ENCODE data around the gene TOMM34. TPM values are rescaled to one million over a fixed set of nuclear protein-coding genes. Genes with fewer than 3 reads are reported as not detected.

TOMM34 gene
- total RNA-seq, 1 experiment from 2014 or later: 30.6 TPM

- Histone ChIP-seq H3K4me3 (ENCODE audit: low read depth in 2 of 2, low read length in 2 of 2) (no peak overlapping the region), H3K9me3 (ENCODE audit: control insufficient read depth, insufficient read depth, low read depth, low read length) (no peaks in the 10 kb centered on the region), H3K36me3 (ENCODE audit: control insufficient read depth, insufficient read depth, low read length) (peaks cover 27% of the 10 kb centered on the region), H3K27me3 (ENCODE audit: control insufficient read depth, insufficient read depth, low read length) (no peaks in the 10 kb centered on the region), H3K4me1 (ENCODE audit: control insufficient read depth, insufficient read depth, low read length) (no peaks in the 10 kb centered on the region), H3K27ac (ENCODE audit: low read length) (no peak overlapping the region)
- BruUV-seq (replicated peaks): TSS peak; percentile 63
- CTCF ChIA-PET: interaction anchor here (0.6 kb wide), 1 partner anchor 69 kb away, joined by 4 read pairs; no protein-coding TSS in a partner anchor
- ATAC-seq (no peak; the same call in 1 of the 2 replicates), DNase-seq (ENCODE audit: low read depth, low spot score) (no peak)
- TF ChIP-seq TCF7L2 (IDR thresholded peaks at IDR 0.05; ENCODE audit: low read depth, low read length): no peak
- no peak for TF ChIP-seq SIN3A (IDR thresholded peaks at IDR 0.05; ENCODE audit: borderline replicate concordance, insufficient read depth, low read depth, low read length)
- no peak for TF ChIP-seq POLR2AphosphoS5 (IDR thresholded peaks at IDR 0.05; ENCODE audit: low read depth, low read length)
- TF ChIP-seq, protein P1, sequence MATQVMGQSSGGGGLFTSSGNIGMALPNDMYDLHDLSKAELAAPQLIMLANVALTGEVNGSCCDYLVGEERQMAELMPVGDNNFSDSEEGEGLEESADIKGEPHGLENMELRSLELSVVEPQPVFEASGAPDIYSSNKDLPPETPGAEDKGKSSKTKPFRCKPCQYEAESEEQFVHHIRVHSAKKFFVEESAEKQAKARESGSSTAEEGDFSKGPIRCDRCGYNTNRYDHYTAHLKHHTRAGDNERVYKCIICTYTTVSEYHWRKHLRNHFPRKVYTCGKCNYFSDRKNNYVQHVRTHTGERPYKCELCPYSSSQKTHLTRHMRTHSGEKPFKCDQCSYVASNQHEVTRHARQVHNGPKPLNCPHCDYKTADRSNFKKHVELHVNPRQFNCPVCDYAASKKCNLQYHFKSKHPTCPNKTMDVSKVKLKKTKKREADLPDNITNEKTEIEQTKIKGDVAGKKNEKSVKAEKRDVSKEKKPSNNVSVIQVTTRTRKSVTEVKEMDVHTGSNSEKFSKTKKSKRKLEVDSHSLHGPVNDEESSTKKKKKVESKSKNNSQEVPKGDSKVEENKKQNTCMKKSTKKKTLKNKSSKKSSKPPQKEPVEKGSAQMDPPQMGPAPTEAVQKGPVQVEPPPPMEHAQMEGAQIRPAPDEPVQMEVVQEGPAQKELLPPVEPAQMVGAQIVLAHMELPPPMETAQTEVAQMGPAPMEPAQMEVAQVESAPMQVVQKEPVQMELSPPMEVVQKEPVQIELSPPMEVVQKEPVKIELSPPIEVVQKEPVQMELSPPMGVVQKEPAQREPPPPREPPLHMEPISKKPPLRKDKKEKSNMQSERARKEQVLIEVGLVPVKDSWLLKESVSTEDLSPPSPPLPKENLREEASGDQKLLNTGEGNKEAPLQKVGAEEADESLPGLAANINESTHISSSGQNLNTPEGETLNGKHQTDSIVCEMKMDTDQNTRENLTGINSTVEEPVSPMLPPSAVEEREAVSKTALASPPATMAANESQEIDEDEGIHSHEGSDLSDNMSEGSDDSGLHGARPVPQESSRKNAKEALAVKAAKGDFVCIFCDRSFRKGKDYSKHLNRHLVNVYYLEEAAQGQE (IDR thresholded peaks at IDR 0.05; ENCODE audit: insufficient read depth in 1 of 2, low read depth in 2 of 2, low read length in 1 of 2): no peak
- TF ChIP-seq, protein P2, sequence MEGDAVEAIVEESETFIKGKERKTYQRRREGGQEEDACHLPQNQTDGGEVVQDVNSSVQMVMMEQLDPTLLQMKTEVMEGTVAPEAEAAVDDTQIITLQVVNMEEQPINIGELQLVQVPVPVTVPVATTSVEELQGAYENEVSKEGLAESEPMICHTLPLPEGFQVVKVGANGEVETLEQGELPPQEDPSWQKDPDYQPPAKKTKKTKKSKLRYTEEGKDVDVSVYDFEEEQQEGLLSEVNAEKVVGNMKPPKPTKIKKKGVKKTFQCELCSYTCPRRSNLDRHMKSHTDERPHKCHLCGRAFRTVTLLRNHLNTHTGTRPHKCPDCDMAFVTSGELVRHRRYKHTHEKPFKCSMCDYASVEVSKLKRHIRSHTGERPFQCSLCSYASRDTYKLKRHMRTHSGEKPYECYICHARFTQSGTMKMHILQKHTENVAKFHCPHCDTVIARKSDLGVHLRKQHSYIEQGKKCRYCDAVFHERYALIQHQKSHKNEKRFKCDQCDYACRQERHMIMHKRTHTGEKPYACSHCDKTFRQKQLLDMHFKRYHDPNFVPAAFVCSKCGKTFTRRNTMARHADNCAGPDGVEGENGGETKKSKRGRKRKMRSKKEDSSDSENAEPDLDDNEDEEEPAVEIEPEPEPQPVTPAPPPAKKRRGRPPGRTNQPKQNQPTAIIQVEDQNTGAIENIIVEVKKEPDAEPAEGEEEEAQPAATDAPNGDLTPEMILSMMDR (IDR thresholded peaks at IDR 0.05): no peak
- in situ Hi-C loops (cut with HindIII; ENCODE audit: low pct_unique_long_range_greater_than_20kb, low sequenced_read_pairs): no loop called here
- intact Hi-C loops (cut with micrococcal nuclease; ENCODE audit: unreplicated experiment): no loop called here
- POLR2A ChIA-PET: interaction anchor here (0.7 kb wide), 1 partner anchor 99 kb away, joined by 3 read pairs; no protein-coding TSS in a partner anchor
Measured at GRCh38 chr20:44942264-44942973, 17.8 kb downstream of the TOMM34 start.

DNA sequence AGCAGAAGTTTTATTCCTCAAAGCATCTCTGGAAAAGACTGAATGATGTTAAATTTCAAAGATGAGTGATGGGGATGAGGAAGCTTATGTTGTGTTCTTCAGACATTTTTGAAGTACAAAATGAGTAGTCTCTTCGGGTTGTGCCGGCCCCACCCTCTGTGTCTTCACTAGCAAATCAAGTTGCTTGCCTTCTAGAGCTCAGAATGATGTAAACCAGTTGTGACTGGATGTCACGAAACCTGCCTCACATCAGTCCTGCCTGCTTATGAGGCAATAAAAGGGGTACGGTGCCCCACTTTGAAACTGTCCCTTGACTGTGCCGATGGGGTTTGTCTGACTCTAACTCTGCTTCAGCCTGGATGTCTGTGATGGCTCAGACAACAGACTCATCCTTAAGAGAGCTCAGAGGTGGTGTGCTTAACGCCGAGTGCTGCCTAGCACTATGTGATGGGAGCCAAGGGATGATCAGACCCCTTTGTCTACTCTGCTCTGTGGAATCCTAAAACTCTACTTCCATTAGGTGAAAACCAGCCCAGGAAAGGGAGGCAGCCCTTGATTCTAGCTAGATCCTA, 19.0 kb downstream of the TOMM34 start:
- intact Hi-C loops (cut with micrococcal nuclease; ENCODE audit: unreplicated experiment): no loop called here
- no peaks in the 10 kb centered on the region for H3K9me3 ChIP-seq (ENCODE audit: control insufficient read depth, insufficient read depth, low read depth, low read length)
- ATAC-seq: no peak

More for the DNA sequence above, 19.0 kb downstream of the TOMM34 start:
- no TSS peak for BruUV-seq (replicated peaks)
- TF ChIP-seq SIN3A (IDR thresholded peaks at IDR 0.05; ENCODE audit: borderline replicate concordance, insufficient read depth, low read depth, low read length): no peak
- TF ChIP-seq, protein P2 (IDR thresholded peaks at IDR 0.05): no peak
- TF ChIP-seq, protein P1 (IDR thresholded peaks at IDR 0.05; ENCODE audit: insufficient read depth in 1 of 2, low read depth in 2 of 2, low read length in 1 of 2): no peak
- TF ChIP-seq POLR2AphosphoS5 (IDR thresholded peaks at IDR 0.05; ENCODE audit: low read depth, low read length): no peak
- TF ChIP-seq TCF7L2 (IDR thresholded peaks at IDR 0.05; ENCODE audit: low read depth, low read length): no peak
- no peak for DNase-seq (ENCODE audit: low read depth, low spot score)
- Histone ChIP-seq H3K4me1 (ENCODE audit: control insufficient read depth, insufficient read depth, low read length) (no peaks in the 10 kb centered on the region), H3K27me3 (ENCODE audit: control insufficient read depth, insufficient read depth, low read length) (no peaks in the 10 kb centered on the region), H3K36me3 (ENCODE audit: control insufficient read depth, insufficient read depth, low read length) (peaks cover 19% of the 10 kb centered on the region), H3K27ac (ENCODE audit: low read length) (no peak overlapping the region), H3K4me3 (ENCODE audit: low read depth in 2 of 2, low read length in 2 of 2) (no peak overlapping the region)
- CTCF ChIA-PET: interaction anchor here (0.6 kb wide), 1 partner anchor 180 kb away, joined by 3 read pairs; no protein-coding TSS in a partner anchor
- POLR2A ChIA-PET: interaction anchor here (1.1 kb wide), 1 partner anchor 19 kb away, joined by 3 read pairs; the partner anchor contains the start of gene TOMM34
- in situ Hi-C loops (cut with HindIII; ENCODE audit: low pct_unique_long_range_greater_than_20kb, low sequenced_read_pairs): no loop called here

Measured in Panc1 (cell line).